HEK293 (cell line): Measurements from ENCODE around the gene HDLBP.

Source experiments
- CTCF ChIP-seq: fragments of 450-650 bp; formaldehyde crosslinking; IDR thresholded peaks from 2 replicates; pipeline ENCODE4 v1.5.1; 2016; ENCODE audit warnings: missing biosample characterization, missing genetic modification characterization
- GLI2 ChIP-seq: fragments of 450-650 bp; formaldehyde crosslinking; IDR thresholded peaks from 2 replicates; pipeline ENCODE4; 2017; ENCODE audit warnings: missing biosample characterization, missing genetic modification characterization, low read depth, borderline replicate concordance
- GLI4 ChIP-seq: fragments of 450-650 bp; formaldehyde crosslinking; IDR thresholded peaks from 2 replicates; pipeline ENCODE4 v1.5.1; 2016; ENCODE audit warnings: missing biosample characterization, missing genetic modification characterization
- YY1 ChIP-seq: fragments of 450-650 bp; formaldehyde crosslinking; IDR thresholded peaks from 2 replicates; pipeline ENCODE4 v1.5.1; 2018; ENCODE audit warnings: missing biosample characterization, missing genetic modification characterization
- ZBTB10 ChIP-seq: fragments of 450-650 bp; formaldehyde crosslinking; IDR thresholded peaks from 2 replicates; pipeline ENCODE4 v1.5.1; 2016; ENCODE audit warnings: missing biosample characterization, missing genetic modification characterization
- ZBTB26 ChIP-seq: fragments of 450-650 bp; formaldehyde crosslinking; optimal IDR thresholded peaks from 2 replicates; pipeline ENCODE3; 2016; ENCODE audit warnings: missing biosample characterization, mild to moderate bottlenecking, missing genetic modification characterization
- ZNF221 ChIP-seq: fragments of 450-650 bp; formaldehyde crosslinking; IDR thresholded peaks from 2 replicates; pipeline ENCODE4 v1.5.1; 2017; ENCODE audit warnings: missing biosample characterization, missing genetic modification characterization, borderline replicate concordance
- ZNF274 ChIP-seq, 2 experiments: fragments of 200-500 bp in 1 of 2; fragments of 450-650 bp in 1 of 2; sonication (Bioruptor generic) in 1 of 2; formaldehyde crosslinking in 1 of 2; IDR thresholded peaks; 2 replicates each; pipeline versions ENCODE4 v1.5.1 to v1.6.1; 2014 to 2016; ENCODE audit warnings: borderline replicate concordance in 1 of 2, inconsistent platforms in 1 of 2, low read length in 1 of 2, missing biosample characterization in 1 of 2, missing genetic modification characterization in 1 of 2

- TF ChIP-seq ZNF221 = no peak
- no peak for TF ChIP-seq GLI4 (tag by site-specific recombination)
- no peak for TF ChIP-seq ZBTB26 (tag by site-specific recombination)
- no peak for TF ChIP-seq ZNF274 (IDR thresholded peaks at IDR 0.05; ENCODE audit: low read length)
- no peak for TF ChIP-seq ZNF274 (tag by site-specific recombination; IDR thresholded peaks at IDR 0.05; ENCODE audit: borderline replicate concordance)
- no peak for TF ChIP-seq ZBTB10 (tag by site-specific recombination)
- TF ChIP-seq YY1 (tag by site-specific recombination) = no peak
- TF ChIP-seq CTCF = no peak
- no peak for TF ChIP-seq GLI2 (tag by site-specific recombination)
Measured at GRCh38 chr2:241187918-241188234, 127.6 kb downstream of the HDLBP start.
